ENCODE measurements around the gene ITGA11.

ITGA11 gene

GRCh38 chr15:68278595-68279405 is 153.2 kb downstream of the ITGA11 start:
- Mint-ChIP-seq H3K27me3 (ENCODE audit: low read depth, poor library complexity) (peaks cover 4% of the 10 kb centered on the region), H3K27ac (peak overlapping the region; percentile 29), H3K4me3 (peak overlapping the region; percentile 93), H3K4me1 (peaks cover 61% of the 10 kb centered on the region), H3K36me3 (ENCODE audit: low read depth) (peaks cover 17% of the 10 kb centered on the region), H3K9me3 (peaks cover 2% of the 10 kb centered on the region)
- no peak for DNase-seq
- TF ChIP-seq CTCF (IDR thresholded peaks at IDR 0.05): no peak

- Mint-ChIP-seq H3K36me3 (ENCODE audit: low read depth) (peaks cover 12% of the 10 kb centered on the region), H3K9me3 (no peaks in the 10 kb centered on the region), H3K4me3 (peak overlapping the region; percentile 93), H3K4me1 (peaks cover 61% of the 10 kb centered on the region), H3K27ac (peak overlapping the region; percentile 29), H3K27me3 (ENCODE audit: low read depth, poor library complexity) (peaks cover 4% of the 10 kb centered on the region)
- no peak for TF ChIP-seq CTCF (IDR thresholded peaks at IDR 0.05)
- DNase-seq: no peak
These were observed 153.7 kb downstream of the ITGA11 start for GRCh38 chr15:68278345-68278594.

DNA sequence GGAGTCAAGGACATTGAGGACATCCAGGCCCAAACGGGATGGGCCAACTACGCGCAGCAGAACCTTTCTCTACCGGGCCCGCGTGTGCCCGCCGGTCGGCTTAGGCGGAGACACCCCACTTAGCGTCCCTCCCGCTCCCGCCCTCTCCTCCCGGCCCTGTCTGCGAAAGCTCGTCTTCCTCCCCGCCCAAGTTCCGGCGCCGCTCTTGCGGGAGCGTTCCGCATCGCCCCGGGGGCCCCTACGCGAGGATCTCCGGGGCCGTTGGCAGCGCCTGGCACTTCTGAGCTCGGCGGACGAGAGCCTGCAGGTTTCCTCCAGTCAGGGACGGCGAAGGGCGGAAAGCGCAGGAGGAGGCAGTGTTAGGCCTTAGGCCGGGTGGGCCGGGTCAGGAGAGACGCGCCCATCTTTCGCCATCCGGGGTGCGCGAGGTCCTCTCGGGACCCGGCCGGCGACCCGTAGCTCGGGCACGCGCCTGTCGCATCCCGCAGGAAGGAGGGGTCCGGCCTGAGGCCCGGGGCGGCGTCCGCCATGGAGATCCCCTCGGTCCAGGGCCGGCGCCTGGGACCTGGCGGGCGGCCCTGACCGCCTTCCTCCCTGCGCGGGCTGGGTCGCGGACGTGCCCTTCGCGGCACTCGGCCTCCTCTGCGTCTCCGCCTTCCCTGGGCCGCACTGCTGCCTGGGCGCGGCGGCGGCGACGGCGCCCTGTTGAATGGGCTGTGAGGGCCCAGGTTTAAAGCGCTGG is 154.2 kb downstream of the ITGA11 start, which contains the start of gene FEM1B:
Gene FEM1B (plus strand): TSS at position 143 of the 742 bp plus-strand sequence. CDS start 673 bp downstream, outside the sequence.
- H3K27me3 Mint-ChIP-seq (ENCODE audit: low read depth, poor library complexity): peaks cover 4% of the 10 kb centered on the region
- peaks cover 10% of the 10 kb centered on the region for H3K36me3 Mint-ChIP-seq (ENCODE audit: low read depth)
- peak; percentile 83 for DNase-seq
- H3K4me1 Mint-ChIP-seq: peaks cover 61% of the 10 kb centered on the region
- peak within 1 kb of the TSS; percentile 93 for H3K4me3 Mint-ChIP-seq
- TF ChIP-seq CTCF (IDR thresholded peaks at IDR 0.05): peak; percentile 33
- peak within 1 kb of the TSS; percentile 99 for H3K27ac Mint-ChIP-seq
- no peaks in the 10 kb centered on the region for H3K9me3 Mint-ChIP-seq

GRCh38 chr15:68277131-68277602 is 154.8 kb downstream of the ITGA11 start:
- H3K27me3 Mint-ChIP-seq (ENCODE audit: low read depth, poor library complexity): peaks cover 4% of the 10 kb centered on the region
- H3K4me3 Mint-ChIP-seq: peak overlapping the region; percentile 93
- H3K9me3 Mint-ChIP-seq: no peaks in the 10 kb centered on the region
- TF ChIP-seq CTCF (IDR thresholded peaks at IDR 0.05): no peak
- H3K27ac Mint-ChIP-seq: peak overlapping the region; percentile 99
- H3K36me3 Mint-ChIP-seq (ENCODE audit: low read depth): peaks cover 6% of the 10 kb centered on the region
- DNase-seq: no peak
- peaks cover 60% of the 10 kb centered on the region for H3K4me1 Mint-ChIP-seq

GRCh38 chr15:68276668-68277067 is 155.3 kb downstream of the ITGA11 start:
- peaks cover 4% of the 10 kb centered on the region for H3K27me3 Mint-ChIP-seq (ENCODE audit: low read depth, poor library complexity)
- no peaks in the 10 kb centered on the region for H3K9me3 Mint-ChIP-seq
- H3K4me3 Mint-ChIP-seq: peak overlapping the region; percentile 93
- TF ChIP-seq CTCF (IDR thresholded peaks at IDR 0.05): no peak
- H3K27ac Mint-ChIP-seq: peak overlapping the region; percentile 99
- no peak for DNase-seq
- peaks cover under 1% of the 10 kb centered on the region for H3K36me3 Mint-ChIP-seq (ENCODE audit: low read depth)
- peaks cover 60% of the 10 kb centered on the region for H3K4me1 Mint-ChIP-seq

Data from nephron progenitor cell (in vitro differentiated cells).